Measurements from ENCODE around the gene PITPNM3. TPM values are rescaled to one million over a fixed set of nuclear protein-coding genes. Genes with fewer than 3 reads are reported as not detected.

The PITPNM3 gene
- polyA plus RNA-seq, 1 donor, result 1.4 TPM

- no peaks in the 10 kb centered on the region for H3K36me3 ChIP-seq (ENCODE audit: control insufficient read depth, insufficient read depth, low read length)
- H3K9me3 ChIP-seq (ENCODE audit: control insufficient read depth, low read depth, low read length), result peaks cover 3% of the 10 kb centered on the region
- no peaks in the 10 kb centered on the region for H3K27me3 ChIP-seq (ENCODE audit: control insufficient read depth, insufficient read depth, low read length)
- 100% methylated on average over 1 of the region's 16 CpGs for WGBS (ENCODE audit: insufficient coverage, low lambda C conversion rate)
- no peak overlapping the region for H3K27ac ChIP-seq (ENCODE audit: low read length)
- no peaks in the 10 kb centered on the region for H3K4me1 ChIP-seq (ENCODE audit: control insufficient read depth, insufficient read depth, low read length)
- H3K4me3 ChIP-seq (ENCODE audit: low read length), result no peak overlapping the region
- no peak for DNase-seq
Observed at GRCh38 chr17:6543079-6544010, 13.0 kb downstream of the PITPNM3 start.

GRCh38 chr17:6542577-6542976 is 13.8 kb downstream of the PITPNM3 start:
- Histone ChIP-seq H3K27me3 (ENCODE audit: control insufficient read depth, insufficient read depth, low read length) (no peaks in the 10 kb centered on the region), H3K4me3 (ENCODE audit: low read length) (no peak overlapping the region), H3K9me3 (ENCODE audit: control insufficient read depth, low read depth, low read length) (peaks cover 3% of the 10 kb centered on the region), H3K27ac (ENCODE audit: low read length) (no peak overlapping the region), H3K4me1 (ENCODE audit: control insufficient read depth, insufficient read depth, low read length) (no peaks in the 10 kb centered on the region), H3K36me3 (ENCODE audit: control insufficient read depth, insufficient read depth, low read length) (no peaks in the 10 kb centered on the region)
- no CpG with 5 or more reads among the region's 4 CpGs for WGBS (ENCODE audit: insufficient coverage, low lambda C conversion rate)
- no peak for DNase-seq

- H3K27ac ChIP-seq (ENCODE audit: low read length), result no peak overlapping the region
- H3K27me3 ChIP-seq (ENCODE audit: control insufficient read depth, insufficient read depth, low read length), result no peaks in the 10 kb centered on the region
- DNase-seq, result no peak
- H3K9me3 ChIP-seq (ENCODE audit: control insufficient read depth, low read depth, low read length), result peaks cover 3% of the 10 kb centered on the region
- WGBS (ENCODE audit: insufficient coverage, low lambda C conversion rate), result no CpG with 5 or more reads among the region's 4 CpGs
- no peak overlapping the region for H3K4me3 ChIP-seq (ENCODE audit: low read length)
- no peaks in the 10 kb centered on the region for H3K36me3 ChIP-seq (ENCODE audit: control insufficient read depth, insufficient read depth, low read length)
- no peaks in the 10 kb centered on the region for H3K4me1 ChIP-seq (ENCODE audit: control insufficient read depth, insufficient read depth, low read length)
Observed at GRCh38 chr17:6541886-6542285, 14.5 kb downstream of the PITPNM3 start.

GRCh38 chr17:6539871-6540270 is 16.5 kb downstream of the PITPNM3 start:
- no CpG with 5 or more reads among the region's 3 CpGs for WGBS (ENCODE audit: insufficient coverage, low lambda C conversion rate)
- Histone ChIP-seq H3K27ac (ENCODE audit: low read length) (no peak overlapping the region), H3K27me3 (ENCODE audit: control insufficient read depth, insufficient read depth, low read length) (no peaks in the 10 kb centered on the region)

GRCh38 chr17:6536566-6537065 is 19.7 kb downstream of the PITPNM3 start:
- WGBS (ENCODE audit: insufficient coverage, low lambda C conversion rate), result no CpG with 5 or more reads among the region's 10 CpGs
- DNase-seq, result no peak
- no peak overlapping the region for H3K27ac ChIP-seq (ENCODE audit: low read length)

More at GRCh38 chr17:6539871-6540270, 16.5 kb downstream of the PITPNM3 start:
- H3K4me3 ChIP-seq (ENCODE audit: low read length), result no peak overlapping the region
- H3K36me3 ChIP-seq (ENCODE audit: control insufficient read depth, insufficient read depth, low read length), result no peaks in the 10 kb centered on the region
- no peaks in the 10 kb centered on the region for H3K4me1 ChIP-seq (ENCODE audit: control insufficient read depth, insufficient read depth, low read length)
- peaks cover 3% of the 10 kb centered on the region for H3K9me3 ChIP-seq (ENCODE audit: control insufficient read depth, low read depth, low read length)
- DNase-seq, result no peak

GRCh38 chr17:6536053-6536452 is 20.3 kb downstream of the PITPNM3 start:
- whole genome bisulfite sequencing (ENCODE audit: insufficient coverage, low lambda C conversion rate), result 80% methylated on average over 1 of the region's 10 CpGs
- H3K4me1 ChIP-seq (ENCODE audit: control insufficient read depth, insufficient read depth, low read length), result no peaks in the 10 kb centered on the region
- peaks cover 3% of the 10 kb centered on the region for H3K9me3 ChIP-seq (ENCODE audit: control insufficient read depth, low read depth, low read length)
- no peak for DNase-seq
- H3K27ac ChIP-seq (ENCODE audit: low read length), result no peak overlapping the region
- no peaks in the 10 kb centered on the region for H3K36me3 ChIP-seq (ENCODE audit: control insufficient read depth, insufficient read depth, low read length)
- H3K4me3 ChIP-seq (ENCODE audit: low read length), result no peak overlapping the region
- no peaks in the 10 kb centered on the region for H3K27me3 ChIP-seq (ENCODE audit: control insufficient read depth, insufficient read depth, low read length)

More at GRCh38 chr17:6536566-6537065, 19.7 kb downstream of the PITPNM3 start:
- Histone ChIP-seq H3K9me3 (ENCODE audit: control insufficient read depth, low read depth, low read length) (peaks cover 3% of the 10 kb centered on the region), H3K4me1 (ENCODE audit: control insufficient read depth, insufficient read depth, low read length) (no peaks in the 10 kb centered on the region), H3K27me3 (ENCODE audit: control insufficient read depth, insufficient read depth, low read length) (no peaks in the 10 kb centered on the region), H3K4me3 (ENCODE audit: low read length) (no peak overlapping the region), H3K36me3 (ENCODE audit: control insufficient read depth, insufficient read depth, low read length) (no peaks in the 10 kb centered on the region)

GRCh38 chr17:6534846-6535514 is 21.4 kb downstream of the PITPNM3 start:
- no peak for DNase-seq
- Histone ChIP-seq H3K27ac (ENCODE audit: low read length) (no peak overlapping the region), H3K27me3 (ENCODE audit: control insufficient read depth, insufficient read depth, low read length) (no peaks in the 10 kb centered on the region), H3K4me3 (ENCODE audit: low read length) (no peak overlapping the region), H3K9me3 (ENCODE audit: control insufficient read depth, low read depth, low read length) (peaks cover 3% of the 10 kb centered on the region), H3K4me1 (ENCODE audit: control insufficient read depth, insufficient read depth, low read length) (no peaks in the 10 kb centered on the region), H3K36me3 (ENCODE audit: control insufficient read depth, insufficient read depth, low read length) (no peaks in the 10 kb centered on the region)
- WGBS (ENCODE audit: insufficient coverage, low lambda C conversion rate), result no CpG with 5 or more reads among the region's 3 CpGs

GRCh38 chr17:6532441-6532885 is 23.9 kb downstream of the PITPNM3 start:
- Histone ChIP-seq H3K36me3 (ENCODE audit: control insufficient read depth, insufficient read depth, low read length) (no peaks in the 10 kb centered on the region), H3K27ac (ENCODE audit: low read length) (no peak overlapping the region), H3K4me1 (ENCODE audit: control insufficient read depth, insufficient read depth, low read length) (no peaks in the 10 kb centered on the region), H3K27me3 (ENCODE audit: control insufficient read depth, insufficient read depth, low read length) (no peaks in the 10 kb centered on the region), H3K9me3 (ENCODE audit: control insufficient read depth, low read depth, low read length) (no peaks in the 10 kb centered on the region), H3K4me3 (ENCODE audit: low read length) (no peak overlapping the region)
- WGBS (ENCODE audit: insufficient coverage, low lambda C conversion rate), result no CpG with 5 or more reads among the region's 5 CpGs
- no peak for DNase-seq

- H3K9me3 ChIP-seq (ENCODE audit: control insufficient read depth, low read depth, low read length), result no peaks in the 10 kb centered on the region
- no peaks in the 10 kb centered on the region for H3K27me3 ChIP-seq (ENCODE audit: control insufficient read depth, insufficient read depth, low read length)
- no peak for DNase-seq
- no peaks in the 10 kb centered on the region for H3K4me1 ChIP-seq (ENCODE audit: control insufficient read depth, insufficient read depth, low read length)
- no CpG with 5 or more reads among the region's 7 CpGs for WGBS (ENCODE audit: insufficient coverage, low lambda C conversion rate)
- no peak overlapping the region for H3K4me3 ChIP-seq (ENCODE audit: low read length)
- H3K36me3 ChIP-seq (ENCODE audit: control insufficient read depth, insufficient read depth, low read length), result no peaks in the 10 kb centered on the region
- H3K27ac ChIP-seq (ENCODE audit: low read length), result no peak overlapping the region
Observed at GRCh38 chr17:6531575-6531974, 24.8 kb downstream of the PITPNM3 start.

- H3K9me3 ChIP-seq (ENCODE audit: control insufficient read depth, low read depth, low read length), result no peaks in the 10 kb centered on the region
- no peaks in the 10 kb centered on the region for H3K36me3 ChIP-seq (ENCODE audit: control insufficient read depth, insufficient read depth, low read length)
- no peaks in the 10 kb centered on the region for H3K4me1 ChIP-seq (ENCODE audit: control insufficient read depth, insufficient read depth, low read length)
- WGBS (ENCODE audit: insufficient coverage, low lambda C conversion rate), result 85% methylated on average over 2 of the region's 5 CpGs
- H3K4me3 ChIP-seq (ENCODE audit: low read length), result no peak overlapping the region
- no peak overlapping the region for H3K27ac ChIP-seq (ENCODE audit: low read length)
- no peak for DNase-seq
- H3K27me3 ChIP-seq (ENCODE audit: control insufficient read depth, insufficient read depth, low read length), result no peaks in the 10 kb centered on the region
Observed at GRCh38 chr17:6530324-6530920, 25.9 kb downstream of the PITPNM3 start.

All from large intestine (tissue), 3 donors.